IMR-90 (cell line): ENCODE results near the gene CCSER1. TPM values are rescaled to one million over a fixed set of nuclear protein-coding genes. Genes with fewer than 3 reads are reported as not detected.

ENCODE experiments used
- ATAC-seq: fragments of 200-7000 bp; cut with Tn5 transposase; 2 replicates; pipeline ENCODE4 v1.9.1; 2020; ENCODE audit warnings: low read depth, mild to moderate bottlenecking, moderate library complexity
- BruUV-seq: library from RNA; stranded (reverse); fragments of 400-500 nt; replicated peaks from 2 replicates; lab custom pipeline; 2021; lab: Mats Ljungman, UMichigan
- CTCF ChIA-PET: fragments of 300-600 bp; formaldehyde crosslinking; extraction: SDS; loops from one replicate; lab custom pipeline; 2021; ENCODE audit warnings: antibody characterized with exemption; lab: Yijun Ruan, JAX
- POLR2A ChIA-PET: fragments of 300-600 bp; sonication (Branson Sonifier 250); formaldehyde crosslinking; loops from one replicate; lab custom pipeline; 2022; ENCODE audit warnings: antibody characterized with exemption; ENCODE audit not compliant: unreplicated experiment; lab: Charles Lee
- DNase-seq: peaks from one replicate; pipeline ENCODE4 v3.0.0; 2013
- H2AFZ ChIP-seq: replicated peaks from 2 replicates; pipeline ENCODE3; 2013; ENCODE audit warnings: low read length, mild to moderate bottlenecking; ENCODE audit not compliant: poor library complexity
- H2AK5ac ChIP-seq: 2 replicates; pipeline ENCODE4 v1.6.1; 2013; ENCODE audit warnings: low read depth, low read length, inconsistent platforms
- H2AK9ac ChIP-seq: replicated peaks from 2 replicates; pipeline ENCODE3; 2013; ENCODE audit warnings: mild to moderate bottlenecking, low read depth, low read length, moderate library complexity; ENCODE audit not compliant: poor library complexity
- H2BK120ac ChIP-seq: 2 replicates; pipeline ENCODE4 v1.6.1; 2013; ENCODE audit warnings: low read depth, low read length, inconsistent platforms
- H2BK15ac ChIP-seq: 3 replicates; pipeline ENCODE4 v1.6.1; 2013; ENCODE audit warnings: low read depth, low read length, inconsistent platforms
- H2BK20ac ChIP-seq: 2 replicates; pipeline ENCODE4 v1.6.1; 2013; ENCODE audit warnings: low read depth, mild to moderate bottlenecking, inconsistent platforms, low read length, moderate library complexity
- H2BK5ac ChIP-seq: 2 replicates; pipeline ENCODE4 v1.6.1; 2013; ENCODE audit warnings: mild to moderate bottlenecking, low read depth, low read length, inconsistent platforms; ENCODE audit not compliant: poor library complexity, severe bottlenecking
- H3K14ac ChIP-seq: replicated peaks from 2 replicates; pipeline ENCODE4 v1.6.1; 2013; ENCODE audit warnings: low read depth, low read length, inconsistent platforms
- H3K18ac ChIP-seq: 2 replicates; pipeline ENCODE4 v1.6.1; 2013; ENCODE audit warnings: low read depth, low read length, control low read depth
- H3K23ac ChIP-seq: 2 replicates; pipeline ENCODE4 v1.6.1; 2013; ENCODE audit warnings: low read depth, low read length, inconsistent platforms
- H3K27ac ChIP-seq: 2 replicates; pipeline ENCODE4 v1.5.1; 2013; ENCODE audit warnings: mild to moderate bottlenecking, control low read depth, low read length; ENCODE audit not compliant: insufficient read depth
- H3K27me3 ChIP-seq: 2 replicates; pipeline ENCODE4 v1.6.1; 2013; ENCODE audit warnings: low read length; ENCODE audit not compliant: control insufficient read depth, insufficient read depth
- H3K36me3 ChIP-seq: 2 replicates; pipeline ENCODE4 v1.6.1; 2013; ENCODE audit warnings: low read length, mixed read lengths; ENCODE audit not compliant: control insufficient read depth, insufficient read depth
- H3K4ac ChIP-seq: 2 replicates; pipeline ENCODE4 v1.6.1; 2013; ENCODE audit warnings: low read depth, low read length, inconsistent platforms
- H3K4me1 ChIP-seq: 2 replicates; pipeline ENCODE4 v1.6.1; 2013; ENCODE audit warnings: low read length, mixed read lengths; ENCODE audit not compliant: control insufficient read depth, insufficient read depth
- H3K4me2 ChIP-seq: 2 replicates; pipeline ENCODE4 v1.6.1; 2013; ENCODE audit warnings: low read depth, mild to moderate bottlenecking, control low read depth, low read length, moderate library complexity
- H3K4me3 ChIP-seq: 2 replicates; pipeline ENCODE4 v1.5.1; 2013; ENCODE audit warnings: low read depth, mild to moderate bottlenecking, control low read depth, low read length, moderate library complexity; ENCODE audit not compliant: insufficient read depth
- H3K56ac ChIP-seq: 2 replicates; pipeline ENCODE4 v1.6.1; 2013; ENCODE audit warnings: low read length, inconsistent platforms; ENCODE audit not compliant: insufficient read depth; ENCODE audit errors: extremely low read depth
- H3K79me1 ChIP-seq, 2 experiments: 2 replicates each; pipeline ENCODE4 v1.6.1; 2013; ENCODE audit warnings: low read length in 2 of 2, inconsistent platforms in 1 of 2, low read depth in 1 of 2
- H3K9ac ChIP-seq: 2 replicates; pipeline ENCODE4 v1.6.1; 2013; ENCODE audit warnings: low read depth, low read length, control low read depth
- H3K9me1 ChIP-seq: 2 replicates; pipeline ENCODE4 v1.6.1; 2013; ENCODE audit warnings: low read length, inconsistent platforms; ENCODE audit not compliant: insufficient read depth
- H3K9me3 ChIP-seq: 2 replicates; pipeline ENCODE4 v1.6.1; 2013; ENCODE audit warnings: low read length; ENCODE audit not compliant: control insufficient read depth, insufficient read depth
- H4K20me1 ChIP-seq: 2 replicates; pipeline ENCODE4 v1.6.1; 2013; ENCODE audit warnings: low read length, inconsistent platforms; ENCODE audit not compliant: insufficient read depth
- H4K5ac ChIP-seq: 2 replicates; pipeline ENCODE4 v1.6.1; 2013; ENCODE audit warnings: mild to moderate bottlenecking, low read depth, low read length, control low read depth
- H4K8ac ChIP-seq, 2 experiments: 2 replicates each; pipeline ENCODE4 v1.6.1; 2013; ENCODE audit warnings: low read depth in 2 of 2, low read length in 2 of 2, control low read depth in 1 of 2, inconsistent platforms in 1 of 2
- H4K91ac ChIP-seq: 2 replicates; pipeline ENCODE4 v1.6.1; 2013; ENCODE audit warnings: low read depth, low read length, inconsistent platforms; ENCODE audit not compliant: insufficient read depth
- MXI1 ChIP-seq: IDR thresholded peaks from 2 replicates; pipeline ENCODE4 v1.6.1; 2012; ENCODE audit warnings: low read depth, mild to moderate bottlenecking, low read length, moderate library complexity, borderline replicate concordance
- POLR2A ChIP-seq: IDR thresholded peaks from 2 replicates; pipeline ENCODE4 v1.6.1; 2012; ENCODE audit warnings: mild to moderate bottlenecking, low read depth, low read length
- SMC3 ChIP-seq: fragments of 150-350 bp; IDR thresholded peaks from 2 replicates; pipeline ENCODE4 v1.6.1; 2016; ENCODE audit warnings: low read depth, mild to moderate bottlenecking, antibody characterized with exemption, low read length, moderate library complexity
- WGBS, 2 experiments: methylation state at CpG; one replicate each; pipeline versions ENCODE4 v1.1.5 to v1.1.7; 2013; ENCODE audit warnings: missing lambda C conversion rate in 2 of 2; ENCODE audit not compliant: insufficient read length in 1 of 2; ENCODE audit errors: extremely low coverage in 2 of 2; 5-methylcytosine and 5-hydroxymethylcytosine counted together
- dilution Hi-C: fragments of 300-500 bp; cut with HindIII; formaldehyde crosslinking; loops from one replicate; pipeline ENCODE4 v1.14.3; 2018; ENCODE audit warnings: low sequenced_read_pairs; ENCODE audit not compliant: unreplicated experiment
- in situ Hi-C: fragments of 300-500 bp; cut with MboI; formaldehyde crosslinking; loops from 3 replicates; pipeline ENCODE4 v1.14.3; 2019; ENCODE audit warnings: low sequenced_read_pairs, inconsistent platforms, mixed read lengths
- intact Hi-C: fragments of 100-400 bp; cut with micrococcal nuclease; formaldehyde crosslinking; loops from 2 replicates; pipeline ENCODE4 v1.10.0; 2022
- polyA plus RNA-seq, 3 experiments: library from polyadenylated mRNA; depleted of rRNA; stranded (reverse); fragments of >200 nt; gene quantifications; 2 replicates each; pipeline ENCODE4 v1.2.3, GENCODE V29; 2012; ENCODE audit warnings: low replicate concordance in 1 of 3
- total RNA-seq: library from RNA; depleted of rRNA; stranded (reverse); fragments of >200 nt; gene quantifications from 2 replicates; pipeline ENCODE4 v1.2.3, GENCODE V29; 2012

CCSER1 gene
- total and polyA plus RNA-seq, 2 of the 4 experiments (the other 2 are of a cell fraction): not detected

DNA sequence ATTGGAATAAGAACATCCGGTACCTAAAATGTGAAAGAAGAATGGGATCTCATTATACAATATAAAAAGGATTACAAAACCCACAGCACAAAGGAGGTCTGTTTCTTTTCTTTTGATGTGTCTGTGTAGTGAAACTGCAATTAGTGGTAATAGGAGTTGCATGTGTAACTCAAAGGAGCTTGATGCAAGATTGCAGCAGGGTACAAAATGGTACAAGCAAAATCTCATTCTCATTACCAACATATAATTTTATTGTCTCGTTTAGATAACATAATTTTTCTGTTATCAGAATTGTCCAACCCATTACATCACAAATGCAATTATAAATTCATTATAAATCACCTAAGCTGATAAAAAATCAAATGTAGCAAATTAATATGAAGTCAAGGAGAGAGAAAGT, 47.1 kb upstream of the CCSER1 start:
- no peak overlapping the region for H2BK20ac ChIP-seq
- in situ Hi-C loops (no loop called here), intact Hi-C loops (no loop called here), dilution Hi-C loops (no loop called here)
- H4K5ac ChIP-seq: no peak overlapping the region
- H3K18ac ChIP-seq: no peak overlapping the region
- CTCF ChIA-PET: no interaction called here
- no peak overlapping the region for H4K8ac ChIP-seq
- no peak overlapping the region for H3K14ac ChIP-seq
- no peak overlapping the region for H2AFZ ChIP-seq
- no peak overlapping the region for H4K91ac ChIP-seq
- no peak overlapping the region for H2AK9ac ChIP-seq
- no peaks in the 10 kb centered on the region for H3K9me3 ChIP-seq
- H2BK15ac ChIP-seq: no peak overlapping the region
- H2BK5ac ChIP-seq: no peak overlapping the region
- no peaks in the 10 kb centered on the region for H3K4me1 ChIP-seq
- H2AK5ac ChIP-seq: no peak overlapping the region
- H3K9me1 ChIP-seq: no peaks in the 10 kb centered on the region
- DNase-seq (no peak), ATAC-seq (no peak)
- no peaks in the 10 kb centered on the region for H3K79me1 ChIP-seq
- BruUV-seq: no TSS peak
- H3K4me3 ChIP-seq: no peak overlapping the region
- no peaks in the 10 kb centered on the region for H3K36me3 ChIP-seq
- H3K23ac ChIP-seq: no peak overlapping the region
- H3K9ac ChIP-seq: no peak overlapping the region
- no peak overlapping the region for H3K4ac ChIP-seq
- H3K4me2 ChIP-seq: no peak overlapping the region
- POLR2A ChIA-PET: no interaction called here
- no CpG with 5 or more reads among the region's 2 CpGs for WGBS, 2 experiments
- H4K20me1 ChIP-seq: no peaks in the 10 kb centered on the region
- H3K27me3 ChIP-seq: no peaks in the 10 kb centered on the region
- no peak overlapping the region for H3K56ac ChIP-seq
- TF ChIP-seq SMC3 (no peak), POLR2A (no peak), MXI1 (no peak)
- H3K27ac ChIP-seq: no peak overlapping the region
- no peak overlapping the region for H2BK120ac ChIP-seq
